Tibial nerve (tissue), 4 donors: Measurements from ENCODE around the gene SH3RF3. TPM values are rescaled to one million over a fixed set of nuclear protein-coding genes. Genes with fewer than 3 reads are reported as not detected.
A peak's percentile ranks its signal among the peaks of the same experiment; 100 is the strongest.

Experiments
- DNase-seq, 2 donors: peaks; one replicate each; pipeline ENCODE4 v3.0.0-alpha.2; 2019; ENCODE audit warnings: low spot score in 2 of 2
- H3K27ac ChIP-seq, 4 donors: fragments of 200-600 bp; sonication (generic) in 3 of 4; one replicate each; pipeline ENCODE4 v1.5.1; 2017 to 2019; ENCODE audit warnings: mild to moderate bottlenecking in 1 of 4
- H3K27me3 ChIP-seq, 2 donors: fragments of 200-600 bp; sonication (generic) in 1 of 2; one replicate each; pipeline versions ENCODE4 v1.5.1 to v1.6.0; 2017 to 2019
- H3K36me3 ChIP-seq, 3 donors: fragments of 200-600 bp; sonication (generic); one replicate each; pipeline ENCODE4 v1.5.1; 2018 to 2019
- H3K4me1 ChIP-seq, 4 donors: fragments of 200-600 bp; sonication (generic) in 3 of 4; one replicate each; pipeline ENCODE4 v1.5.1; 2017 to 2019
- H3K4me3 ChIP-seq, 4 donors: fragments of 200-600 bp; sonication (generic) in 3 of 4; one replicate each; pipeline ENCODE4 v1.5.1; 2017 to 2019; ENCODE audit warnings: mild to moderate bottlenecking in 1 of 4, moderate library complexity in 1 of 4
- H3K9me3 ChIP-seq, 4 donors: fragments of 200-600 bp; sonication (generic) in 3 of 4; one replicate each; pipeline ENCODE4 v1.5.1; 2017 to 2019
- CTCF ChIP-seq, 5 experiments: fragments of 200-600 bp in 3 of 5; fragments of 450-650 bp in 2 of 5; sonication (generic) in 3 of 5; IDR thresholded peaks; one replicate each; pipeline ENCODE4 v1.5.1; 2016 to 2019; ENCODE audit warnings: antibody characterized with exemption in 5 of 5, mild to moderate bottlenecking in 3 of 5, moderate library complexity in 2 of 5
- EP300 ChIP-seq, 2 donors: sonication (generic); formaldehyde crosslinking; IDR thresholded peaks; one replicate each; pipeline ENCODE4 v1.6.1; 2017; ENCODE audit warnings: antibody characterized with exemption in 2 of 2, mild to moderate bottlenecking in 1 of 2
- POLR2A ChIP-seq, 2 donors: fragments of 450-650 bp; IDR thresholded peaks; one replicate each; pipeline ENCODE4 v1.6.1; 2017; ENCODE audit warnings: antibody characterized with exemption in 2 of 2, mild to moderate bottlenecking in 2 of 2, moderate library complexity in 2 of 2
- WGBS, 2 donors: methylation state at CpG; one replicate each; pipeline ENCODE4 v1.1.5; 2018; 5-methylcytosine and 5-hydroxymethylcytosine counted together
- total RNA-seq, 4 donors: library from RNA; depleted of rRNA; stranded (reverse); fragments of >200 nt; gene quantifications; one replicate each; pipeline ENCODE4 v1.1.0, GENCODE V29; 2016

SH3RF3 gene
- total RNA-seq, 4 donors from 2014 or later = 6.9 to 18.0 (median 11.4) TPM

GRCh38 chr2:109265953-109266352, 136.9 kb downstream of the SH3RF3 start:
- TF ChIP-seq EP300 (IDR thresholded peaks at IDR 0.05) = no peak
- TF ChIP-seq POLR2A (IDR thresholded peaks at IDR 0.05) = no peak
- TF ChIP-seq CTCF (IDR thresholded peaks at IDR 0.05) = no peak
- no peak for DNase-seq
- H3K4me3 ChIP-seq = no peak overlapping the region
- no peaks in the 10 kb centered on the region for H3K9me3 ChIP-seq
- H3K27me3 ChIP-seq = no peaks in the 10 kb centered on the region
- H3K36me3 ChIP-seq = no peaks in the 10 kb centered on the region
- no peak overlapping the region for H3K27ac ChIP-seq
- peaks cover 0 to 37% (median 11%) of the 10 kb centered on the region in 4 donors for H3K4me1 ChIP-seq
- 93 to 96% methylated on average over 5 of the region's 5 CpGs for WGBS, 2 donors

- no peak for TF ChIP-seq CTCF (IDR thresholded peaks at IDR 0.05)
- no peak for TF ChIP-seq POLR2A (IDR thresholded peaks at IDR 0.05)
- no peak for TF ChIP-seq EP300 (IDR thresholded peaks at IDR 0.05)
- Histone ChIP-seq H3K9me3 (no peaks in the 10 kb centered on the region), H3K4me1 (peaks cover 0 to 42% (median 11%) of the 10 kb centered on the region in 4 donors), H3K36me3 (no peaks in the 10 kb centered on the region), H3K27ac (no peak overlapping the region), H3K27me3 (no peaks in the 10 kb centered on the region), H3K4me3 (no peak overlapping the region)
- DNase-seq = no peak
- WGBS, 2 donors = 76 to 86% methylated on average over 6 to 9 of the region's 9 CpGs
Observed at GRCh38 chr2:109266496-109266895, 137.5 kb downstream of the SH3RF3 start.

DNA sequence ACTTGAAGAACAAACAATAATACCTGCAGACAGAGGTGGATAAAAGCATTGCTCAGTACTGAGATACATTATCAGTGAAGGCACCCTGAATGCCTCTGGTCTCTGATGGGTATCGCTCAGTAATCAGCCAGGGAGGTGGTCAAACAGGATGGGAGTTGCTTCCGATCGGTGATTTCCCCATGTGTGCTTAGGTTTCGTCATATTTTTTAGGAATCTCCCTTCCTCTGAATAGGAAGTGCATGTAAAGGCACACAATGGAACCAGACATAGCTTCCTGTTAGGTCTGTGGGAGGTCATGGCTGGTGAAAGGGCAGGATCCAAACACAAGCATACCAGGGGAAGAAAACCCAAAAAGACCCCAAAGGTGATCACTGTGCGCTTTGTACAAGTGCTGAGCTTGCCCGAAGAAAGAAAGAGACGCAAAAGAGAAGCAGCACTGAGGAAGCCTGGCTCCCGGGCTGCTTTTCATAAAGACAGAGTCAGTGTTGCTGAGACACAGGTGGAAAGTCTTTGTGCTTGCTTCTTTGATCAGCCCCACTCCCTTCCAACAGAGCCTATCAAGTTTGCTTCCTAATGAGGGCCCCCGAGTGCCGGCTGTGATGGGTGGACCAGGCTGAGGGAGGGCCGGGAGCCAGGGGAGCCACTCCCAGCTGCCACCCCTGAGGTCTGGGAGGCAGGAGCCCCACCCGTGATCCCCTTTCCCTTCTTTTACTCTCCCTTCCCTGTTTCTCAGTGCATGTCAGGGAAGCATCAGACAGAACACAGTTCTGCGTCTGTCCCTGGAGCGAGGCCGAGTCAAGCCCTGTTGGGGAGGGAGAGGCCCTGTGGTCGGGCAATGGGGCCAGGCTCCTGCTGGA, 138.2 kb downstream of the SH3RF3 start:
- TF ChIP-seq CTCF (IDR thresholded peaks at IDR 0.05) (no peak), POLR2A (IDR thresholded peaks at IDR 0.05) (no peak), EP300 (IDR thresholded peaks at IDR 0.05) (no peak)
- Histone ChIP-seq H3K9me3 (no peaks in the 10 kb centered on the region), H3K4me1 (peaks cover 0 to 43% (median 11%) of the 10 kb centered on the region in 4 donors), H3K4me3 (no peak overlapping the region), H3K27ac (peak overlapping the region in 1 of 4 donors; percentile 24), H3K36me3 (no peaks in the 10 kb centered on the region), H3K27me3 (no peaks in the 10 kb centered on the region)
- 57 to 68% methylated on average over 16 of the region's 16 CpGs for WGBS, 2 donors
- DNase-seq = no peak

- TF ChIP-seq CTCF (IDR thresholded peaks at IDR 0.05) (no peak), EP300 (IDR thresholded peaks at IDR 0.05) (no peak), POLR2A (IDR thresholded peaks at IDR 0.05) (no peak)
- Histone ChIP-seq H3K4me3 (no peak overlapping the region), H3K9me3 (no peaks in the 10 kb centered on the region), H3K27me3 (no peaks in the 10 kb centered on the region), H3K27ac (no peak overlapping the region), H3K4me1 (peaks cover 0 to 43% (median 11%) of the 10 kb centered on the region in 4 donors), H3K36me3 (no peaks in the 10 kb centered on the region)
- WGBS, 2 donors = 81 to 96% methylated on average over 7 of the region's 7 CpGs
- DNase-seq = no peak
Observed at GRCh38 chr2:109268916-109269315, 139.9 kb downstream of the SH3RF3 start.

GRCh38 chr2:109269706-109270504, 140.9 kb downstream of the SH3RF3 start:
- H3K27ac ChIP-seq = no peak overlapping the region
- WGBS, 2 donors = 82 to 88% methylated on average over 11 of the region's 11 CpGs
- no peak for TF ChIP-seq POLR2A (IDR thresholded peaks at IDR 0.05)
- no peak for TF ChIP-seq CTCF (IDR thresholded peaks at IDR 0.05)
- TF ChIP-seq EP300 (IDR thresholded peaks at IDR 0.05) = no peak

More at GRCh38 chr2:109269706-109270504, 140.9 kb downstream of the SH3RF3 start:
- H3K4me3 ChIP-seq = no peak overlapping the region
- H3K9me3 ChIP-seq = no peaks in the 10 kb centered on the region
- DNase-seq = no peak
- peaks cover 0 to 37% (median 10%) of the 10 kb centered on the region in 4 donors for H3K4me1 ChIP-seq
- H3K27me3 ChIP-seq = no peaks in the 10 kb centered on the region
- H3K36me3 ChIP-seq = no peaks in the 10 kb centered on the region
